ENCODE results near the gene DNAJC16. TPM values are rescaled to one million over a fixed set of nuclear protein-coding genes. Genes with fewer than 3 reads are reported as not detected.

The DNAJC16 gene
- total and polyA plus RNA-seq, 9 of the 15 experiments (the other 6 are each of a cell fraction or from before 2014, with no cell fraction given) = 6.9 to 16.8 (median 12.8) TPM

- TF ChIP-seq, protein P1, sequence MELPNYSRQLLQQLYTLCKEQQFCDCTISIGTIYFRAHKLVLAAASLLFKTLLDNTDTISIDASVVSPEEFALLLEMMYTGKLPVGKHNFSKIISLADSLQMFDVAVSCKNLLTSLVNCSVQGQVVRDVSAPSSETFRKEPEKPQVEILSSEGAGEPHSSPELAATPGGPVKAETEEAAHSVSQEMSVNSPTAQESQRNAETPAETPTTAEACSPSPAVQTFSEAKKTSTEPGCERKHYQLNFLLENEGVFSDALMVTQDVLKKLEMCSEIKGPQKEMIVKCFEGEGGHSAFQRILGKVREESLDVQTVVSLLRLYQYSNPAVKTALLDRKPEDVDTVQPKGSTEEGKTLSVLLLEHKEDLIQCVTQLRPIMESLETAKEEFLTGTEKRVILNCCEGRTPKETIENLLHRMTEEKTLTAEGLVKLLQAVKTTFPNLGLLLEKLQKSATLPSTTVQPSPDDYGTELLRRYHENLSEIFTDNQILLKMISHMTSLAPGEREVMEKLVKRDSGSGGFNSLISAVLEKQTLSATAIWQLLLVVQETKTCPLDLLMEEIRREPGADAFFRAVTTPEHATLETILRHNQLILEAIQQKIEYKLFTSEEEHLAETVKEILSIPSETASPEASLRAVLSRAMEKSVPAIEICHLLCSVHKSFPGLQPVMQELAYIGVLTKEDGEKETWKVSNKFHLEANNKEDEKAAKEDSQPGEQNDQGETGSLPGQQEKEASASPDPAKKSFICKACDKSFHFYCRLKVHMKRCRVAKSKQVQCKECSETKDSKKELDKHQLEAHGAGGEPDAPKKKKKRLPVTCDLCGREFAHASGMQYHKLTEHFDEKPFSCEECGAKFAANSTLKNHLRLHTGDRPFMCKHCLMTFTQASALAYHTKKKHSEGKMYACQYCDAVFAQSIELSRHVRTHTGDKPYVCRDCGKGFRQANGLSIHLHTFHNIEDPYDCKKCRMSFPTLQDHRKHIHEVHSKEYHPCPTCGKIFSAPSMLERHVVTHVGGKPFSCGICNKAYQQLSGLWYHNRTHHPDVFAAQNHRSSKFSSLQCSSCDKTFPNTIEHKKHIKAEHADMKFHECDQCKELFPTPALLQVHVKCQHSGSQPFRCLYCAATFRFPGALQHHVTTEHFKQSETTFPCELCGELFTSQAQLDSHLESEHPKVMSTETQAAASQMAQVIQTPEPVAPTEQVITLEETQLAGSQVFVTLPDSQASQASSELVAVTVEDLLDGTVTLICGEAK (IDR thresholded peaks at IDR 0.05) = peak; percentile 27; the same call in 1 of the 2 replicates
- TF ChIP-seq, protein P1 (CRISPR knock-in tag; IDR thresholded peaks at IDR 0.05) = no peak
- 0 out of 2 replicates have a peak, but pooled peaks have one; percentile 9 for TF ChIP-seq CHD2 (IDR thresholded peaks at IDR 0.05; ENCODE audit: low read depth, low read length)
- TF ChIP-seq ZFP91 (CRISPR knock-in tag; IDR thresholded peaks at IDR 0.05) = no peak
- peak; percentile 17 for TF ChIP-seq TAF1 (IDR thresholded peaks at IDR 0.05; ENCODE audit: control insufficient read depth, extremely low read depth, insufficient read depth, low read length, severe bottlenecking)
- TF ChIP-seq RCOR1 (IDR thresholded peaks at IDR 0.05; ENCODE audit: borderline replicate concordance in 1 of 2, low read depth in 2 of 2, low read length in 2 of 2) = peak in 1 of 2 experiments; percentile 79; a peak in 1 of 4 replicates
- TF ChIP-seq JUND (IDR thresholded peaks at IDR 0.05; ENCODE audit: borderline replicate concordance, low read depth, low read length) = no peak
- no peak for TF ChIP-seq JUND (tag; IDR thresholded peaks at IDR 0.05; ENCODE audit: borderline replicate concordance, low read depth, low read length)
- peak; percentile 21; the same call in 1 of the 2 replicates for TF ChIP-seq ZNF431 (CRISPR knock-in tag; IDR thresholded peaks at IDR 0.05)
- TF ChIP-seq MNT (conservative IDR thresholded peaks at IDR 0.05) = 0 out of 4 replicates have a peak, but pooled peaks of 1 of the 2 experiments have one; percentile 1
- 0 out of 2 replicates have a peak, but pooled peaks have one; percentile 25 for TF ChIP-seq JUN (IDR thresholded peaks at IDR 0.05; ENCODE audit: borderline replicate concordance, low read depth, low read length)
- no peak for TF ChIP-seq JUN (CRISPR knock-in tag; IDR thresholded peaks at IDR 0.05; ENCODE audit: borderline replicate concordance)
- TF ChIP-seq HDAC1 (IDR thresholded peaks at IDR 0.05) = peak in 1 of 2 experiments; percentile 61; a peak in 2 of 4 replicates
Observed at GRCh38 chr1:15525050-15526020, 1.3 kb upstream of the DNAJC16 start (continued).

Data from K562 (cell line).